HG02885 (cell line): Measurements from ENCODE around the gene DSCAML1.

Source experiments
- ATAC-seq: cut with Tn5 transposase; IDR thresholded peaks from one replicate; pipeline ENCODE4 v1.9.1; 2021; ENCODE audit warnings: mild to moderate bottlenecking; ENCODE audit not compliant: unreplicated experiment, poor library complexity

The DSCAML1 gene

GRCh38 chr11:117625237-117625636 is 171.8 kb downstream of the DSCAML1 start:
- no peak for ATAC-seq

- no peak for ATAC-seq
Measured at GRCh38 chr11:117623831-117624271, 173.2 kb downstream of the DSCAML1 start.

GRCh38 chr11:117621226-117621625 is 175.8 kb downstream of the DSCAML1 start:
- no peak for ATAC-seq

GRCh38 chr11:117620659-117621058 is 176.4 kb downstream of the DSCAML1 start:
- ATAC-seq: no peak

- no peak for ATAC-seq
Measured at GRCh38 chr11:117620086-117620485, 176.9 kb downstream of the DSCAML1 start.

- ATAC-seq: no peak
Measured at GRCh38 chr11:117619661-117620060, 177.4 kb downstream of the DSCAML1 start.

GRCh38 chr11:117618982-117619355 is 178.0 kb downstream of the DSCAML1 start:
- no peak for ATAC-seq

- no peak for ATAC-seq
Measured at GRCh38 chr11:117618302-117618981, 178.6 kb downstream of the DSCAML1 start.

- no peak for ATAC-seq
Measured at GRCh38 chr11:117616979-117617378, 180.0 kb downstream of the DSCAML1 start.

- ATAC-seq: no peak
Measured at GRCh38 chr11:117614728-117615127, 182.3 kb downstream of the DSCAML1 start.

- no peak for ATAC-seq
Measured at GRCh38 chr11:117613521-117613920, 183.5 kb downstream of the DSCAML1 start.

GRCh38 chr11:117612177-117612576 is 184.8 kb downstream of the DSCAML1 start:
- no peak for ATAC-seq

- ATAC-seq: no peak
Measured at GRCh38 chr11:117610901-117611300, 186.1 kb downstream of the DSCAML1 start.

GRCh38 chr11:117610045-117610444 is 187.0 kb downstream of the DSCAML1 start:
- ATAC-seq: no peak

- ATAC-seq: no peak
Measured at GRCh38 chr11:117607449-117607848, 189.6 kb downstream of the DSCAML1 start.

GRCh38 chr11:117606790-117607189 is 190.2 kb downstream of the DSCAML1 start:
- no peak for ATAC-seq

GRCh38 chr11:117606211-117606610 is 190.8 kb downstream of the DSCAML1 start:
- peak; percentile 67 for ATAC-seq

GRCh38 chr11:117605331-117605730 is 191.7 kb downstream of the DSCAML1 start:
- ATAC-seq: no peak

GRCh38 chr11:117604336-117604995 is 192.6 kb downstream of the DSCAML1 start:
- ATAC-seq: no peak

GRCh38 chr11:117603932-117604331 is 193.1 kb downstream of the DSCAML1 start:
- no peak for ATAC-seq

- no peak for ATAC-seq
Measured at GRCh38 chr11:117601006-117601708, 195.9 kb downstream of the DSCAML1 start.
